ENCODE measurements around the gene CACNA1E. TPM values are rescaled to one million over a fixed set of nuclear protein-coding genes. Genes with fewer than 3 reads are reported as not detected.

CACNA1E gene
- total RNA-seq, 4 donors from 2014 or later, result 0.09 to 0.19 TPM; not detected in 2

- no peaks in the 10 kb centered on the region for H3K9me3 ChIP-seq
- no peak overlapping the region for H3K27ac ChIP-seq
- H3K4me3 ChIP-seq, result no peak overlapping the region
- H3K36me3 ChIP-seq, result no peaks in the 10 kb centered on the region
- TF ChIP-seq CTCF (IDR thresholded peaks at IDR 0.05), result no peak
- TF ChIP-seq POLR2A (IDR thresholded peaks at IDR 0.05), result no peak
- H3K4me1 ChIP-seq, result no peaks in the 10 kb centered on the region
- intact Hi-C loops (cut with DNase I), result no loop called here
- peaks cover 0 to 9% (median 0%) of the 10 kb centered on the region in 4 donors for H3K27me3 ChIP-seq
- 9 to 28% methylated on average over 1 of the region's 1 CpG for WGBS, 2 donors
- DNase-seq, result no peak
Measured at GRCh38 chr1:181701891-181702290, 218.6 kb downstream of the CACNA1E start.

- Histone ChIP-seq H3K27me3 (peaks cover 0 to 13% (median 0%) of the 10 kb centered on the region in 4 donors), H3K27ac (no peak overlapping the region), H3K9me3 (no peaks in the 10 kb centered on the region), H3K4me3 (no peak overlapping the region), H3K36me3 (no peaks in the 10 kb centered on the region), H3K4me1 (no peaks in the 10 kb centered on the region)
- intact Hi-C loops (cut with DNase I), result no loop called here
- no peak for TF ChIP-seq CTCF (IDR thresholded peaks at IDR 0.05)
- no peak for TF ChIP-seq POLR2A (IDR thresholded peaks at IDR 0.05)
- whole genome bisulfite sequencing, 2 donors, result 44 to 56% methylated on average over 6 to 8 of the region's 8 CpGs
- DNase-seq, result no peak
Measured at GRCh38 chr1:181704546-181704945, 221.2 kb downstream of the CACNA1E start.

- no peak overlapping the region for H3K4me3 ChIP-seq
- intact Hi-C loops (cut with DNase I), result no loop called here
- no peaks in the 10 kb centered on the region for H3K36me3 ChIP-seq
- H3K27me3 ChIP-seq, result peaks cover 0 to 4% (median 0%) of the 10 kb centered on the region in 4 donors
- H3K9me3 ChIP-seq, result no peaks in the 10 kb centered on the region
- TF ChIP-seq CTCF (IDR thresholded peaks at IDR 0.05) (no peak), POLR2A (IDR thresholded peaks at IDR 0.05) (no peak)
- DNase-seq, result no peak
- H3K4me1 ChIP-seq, result no peaks in the 10 kb centered on the region
- H3K27ac ChIP-seq, result no peak overlapping the region
- 81 to 83% methylated on average over 4 of the region's 4 CpGs for WGBS, 2 donors
Measured at GRCh38 chr1:181711820-181712219, 228.5 kb downstream of the CACNA1E start.

GRCh38 chr1:181712711-181713110 is 229.4 kb downstream of the CACNA1E start:
- no peak overlapping the region for H3K27ac ChIP-seq
- no peak for TF ChIP-seq CTCF (IDR thresholded peaks at IDR 0.05)
- TF ChIP-seq POLR2A (IDR thresholded peaks at IDR 0.05), result no peak
- H3K4me3 ChIP-seq, result no peak overlapping the region
- 68% methylated on average over 3 of the region's 9 CpGs; no CpG with 5 or more reads in 1 of the 2 donors for WGBS, 2 donors
- no peaks in the 10 kb centered on the region for H3K9me3 ChIP-seq
- intact Hi-C loops (cut with DNase I), result no loop called here
- H3K4me1 ChIP-seq, result no peaks in the 10 kb centered on the region
- peaks cover 0 to 8% (median 0%) of the 10 kb centered on the region in 4 donors for H3K27me3 ChIP-seq
- DNase-seq, result no peak
- H3K36me3 ChIP-seq, result no peaks in the 10 kb centered on the region

GRCh38 chr1:181714428-181714827 is 231.1 kb downstream of the CACNA1E start:
- H3K27me3 ChIP-seq, result peaks cover 0 to 12% (median 0%) of the 10 kb centered on the region in 4 donors
- intact Hi-C loops (cut with DNase I), result no loop called here
- 95 to 100% methylated on average over 2 of the region's 2 CpGs for WGBS, 2 donors
- no peaks in the 10 kb centered on the region for H3K9me3 ChIP-seq
- H3K36me3 ChIP-seq, result no peaks in the 10 kb centered on the region
- no peaks in the 10 kb centered on the region for H3K4me1 ChIP-seq
- TF ChIP-seq POLR2A (IDR thresholded peaks at IDR 0.05), result no peak
- TF ChIP-seq CTCF (IDR thresholded peaks at IDR 0.05), result no peak
- DNase-seq, result no peak
- no peak overlapping the region for H3K4me3 ChIP-seq
- H3K27ac ChIP-seq, result no peak overlapping the region
